K562 (cell line): ENCODE measurements around the gene FYB1. TPM values are rescaled to one million over a fixed set of nuclear protein-coding genes. Genes with fewer than 3 reads are reported as not detected.

ENCODE experiments used
- CBFA2T2 ChIP-seq: fragments of 450-650 bp; conservative IDR thresholded peaks from 2 replicates; pipeline ENCODE4 v1.6.1; 2017; ENCODE audit warnings: mild to moderate bottlenecking
- E2F4 ChIP-seq: sonication (generic); formaldehyde crosslinking; IDR thresholded peaks from 2 replicates; pipeline ENCODE4 v1.8.0; 2022; ENCODE audit warnings: mild to moderate bottlenecking, low read depth, missing genetic modification reagents
- ETV5 ChIP-seq: sonication (generic); formaldehyde crosslinking; IDR thresholded peaks from 2 replicates; pipeline ENCODE4 v1.4.0; 2020; ENCODE audit warnings: low read depth, mild to moderate bottlenecking, missing genetic modification reagents
- HSF4 ChIP-seq: fragments of 250-450 bp; sonication (Bioruptor Pico); IDR thresholded peaks from 2 replicates; pipeline ENCODE4 v2.1.2; 2022; ENCODE audit warnings: mild to moderate bottlenecking, moderate library complexity, borderline replicate concordance
- JUN ChIP-seq, 2 experiments: sonication (generic) in 1 of 2; formaldehyde crosslinking in 1 of 2; IDR thresholded peaks; 2 replicates each; pipeline versions ENCODE4 v1.6.1 to v1.8.0; 2012 to 2022; ENCODE audit warnings: borderline replicate concordance in 2 of 2, mild to moderate bottlenecking in 2 of 2, improper control_type of control experiment in 1 of 2, low read depth in 1 of 2, low read length in 1 of 2, missing genetic modification reagents in 1 of 2
- JUND ChIP-seq, 2 experiments: IDR thresholded peaks; 2 replicates in 1 of 2; 3 replicates in 1 of 2; pipeline ENCODE4 v1.6.1; 2011; ENCODE audit warnings: borderline replicate concordance in 2 of 2, low read depth in 2 of 2, low read length in 2 of 2, improper control_type of control experiment in 1 of 2, missing biosample characterization in 1 of 2, missing genetic modification characterization in 1 of 2, missing genetic modification reagents in 1 of 2
- MAFG ChIP-seq: fragments of 450-650 bp; conservative IDR thresholded peaks from 2 replicates; pipeline ENCODE4 v1.6.1; 2016; ENCODE audit warnings: missing genetic modification characterization, missing compliant biosample characterization
- MCM7 ChIP-seq, 2 experiments: fragments of 450-650 bp; IDR thresholded peaks; 2 replicates each; pipeline ENCODE4 v1.6.1; 2016 to 2018
- NCOA6 ChIP-seq: fragments of 450-650 bp; IDR thresholded peaks from 2 replicates; pipeline ENCODE4 v1.6.1; 2017; ENCODE audit warnings: mild to moderate bottlenecking
- NR1H2 ChIP-seq: sonication (generic); formaldehyde crosslinking; IDR thresholded peaks from 2 replicates; pipeline ENCODE4 v1.4.0; 2020; ENCODE audit warnings: mild to moderate bottlenecking, missing genetic modification reagents
- PRDM10 ChIP-seq: fragments of 450-650 bp; IDR thresholded peaks from 2 replicates; pipeline ENCODE4 v1.6.1; 2018; ENCODE audit not compliant: partially characterized antibody
- RAD21 ChIP-seq, 2 experiments: fragments of 250-450 bp in 1 of 2; fragments of 450-650 bp in 1 of 2; sonication (Bioruptor Pico) in 1 of 2; formaldehyde crosslinking in 1 of 2; IDR thresholded peaks in 1 of 2; conservative IDR thresholded peaks in 1 of 2; 2 replicates each; pipeline versions ENCODE4 v1.4.0 to v1.8.0; 2020 to 2022; ENCODE audit warnings: mild to moderate bottlenecking in 2 of 2, moderate library complexity in 1 of 2
- SMAD1 ChIP-seq: fragments of 150-350 bp; IDR thresholded peaks from 2 replicates; pipeline ENCODE4 v1.6.1; 2014; ENCODE audit warnings: low read length, low read depth; ENCODE audit not compliant: partially characterized antibody
- SMAD3 ChIP-seq: fragments of 450-650 bp; formaldehyde crosslinking; conservative IDR thresholded peaks from 2 replicates; pipeline ENCODE4 v1.4.0; 2020; ENCODE audit warnings: mild to moderate bottlenecking
- SMARCA4 ChIP-seq: fragments of 450-650 bp; IDR thresholded peaks from 2 replicates; pipeline ENCODE4 v1.6.1; 2016
- TARDBP ChIP-seq: fragments of 450-650 bp; IDR thresholded peaks from 2 replicates; pipeline ENCODE4 v1.6.1; 2016
- TCF3 ChIP-seq: sonication (generic); formaldehyde crosslinking; IDR thresholded peaks from 2 replicates; pipeline ENCODE4 v1.4.0; 2020; ENCODE audit warnings: mild to moderate bottlenecking, missing genetic modification reagents
- TCF7 ChIP-seq: sonication (generic); IDR thresholded peaks from 2 replicates; pipeline ENCODE4 v1.6.1; 2016; ENCODE audit warnings: antibody characterized with exemption, borderline replicate concordance
- U2AF1 ChIP-seq: fragments of 200-400 bp; formaldehyde crosslinking; optimal IDR thresholded peaks from 2 replicates; pipeline ENCODE3; 2017; ENCODE audit warnings: mild to moderate bottlenecking, low read depth, low read length, moderate library complexity
- XRCC5 ChIP-seq: fragments of 200-400 bp; formaldehyde crosslinking; IDR thresholded peaks from 2 replicates; pipeline ENCODE4 v1.6.1; 2017; ENCODE audit warnings: low read depth, mild to moderate bottlenecking, low read length
- ZKSCAN8 ChIP-seq: fragments of 200-800 bp; sonication (Bioruptor generic); IDR thresholded peaks from 2 replicates; pipeline ENCODE4 v1.6.1; 2016; ENCODE audit warnings: missing genetic modification characterization, missing compliant biosample characterization
- ZNF347 ChIP-seq: fragments of 450-650 bp; formaldehyde crosslinking; IDR thresholded peaks from 2 replicates; pipeline ENCODE4 v1.4.0; 2020; ENCODE audit warnings: low read depth, mild to moderate bottlenecking, moderate library complexity
- polyA plus RNA-seq, 8 experiments: library from polyadenylated mRNA; depleted of rRNA in 4 of 8; stranded (reverse) in 5 of 8; unstranded in 3 of 8; fragments of >200 nt; fragmentation: Nextera tagmentation in 2 of 8; fragmentation: Illumina TruSeq in 1 of 8; extraction: Ambion mirVana in 2 of 8; extraction: Trizol in 1 of 8; gene quantifications; 2 replicates each; pipeline versions ENCODE4 v1.2.1 to v1.2.3, GENCODE V29; 2011 to 2014; ENCODE audit warnings: inconsistent platforms in 1 of 8, missing spikeins in 1 of 8
- total RNA-seq, 7 experiments: library from RNA; depleted of rRNA in 6 of 7; stranded (reverse); fragments of >200 nt in 6 of 7; fragmentation: Illumina TruSeq in 2 of 7; extraction: Trizol in 2 of 7; gene quantifications; 2 replicates each; pipeline versions ENCODE4 v1.2.1 to v1.2.3, GENCODE V29; 2011 to 2021; ENCODE audit warnings: low replicate concordance in 1 of 7
- TF ChIP-seq, protein P1 (sequence below): fragments of 450-650 bp; formaldehyde crosslinking; IDR thresholded peaks from 2 replicates; pipeline ENCODE4 v1.4.0; 2020; ENCODE audit warnings: mild to moderate bottlenecking, moderate library complexity

FYB1 gene
- total and polyA plus RNA-seq, 9 of the 15 experiments (the other 6 are each of a cell fraction or from before 2014, with no cell fraction given) = 4.7 to 31.5 (median 9.7) TPM

- TF ChIP-seq JUN (IDR thresholded peaks at IDR 0.05; ENCODE audit: borderline replicate concordance, low read depth, low read length) (peak; percentile 46; the same call in 1 of the 2 replicates), JUN (CRISPR knock-in tag; IDR thresholded peaks at IDR 0.05; ENCODE audit: borderline replicate concordance) (no peak), HSF4 (CRISPR knock-in tag) (no peak), U2AF1 (no peak), SMAD3 (no peak), RAD21 (CRISPR knock-in tag; conservative IDR thresholded peaks at IDR 0.05 in 1 of 2, IDR thresholded peaks at IDR 0.05 in 1 of 2) (no peak), ZNF347 (CRISPR knock-in tag) (no peak), TCF7 (no peak; the same call in 1 of the 2 replicates), PRDM10 (peak; percentile 77), ZKSCAN8 (CRISPR knock-in tag) (no peak), ETV5 (no peak), SMAD1 (no peak), E2F4 (no peak), NCOA6 (no peak), MAFG (tag) (0 out of 2 replicates have a peak, but pooled peaks have one; percentile 9), SMARCA4 (peak; percentile 94), TCF3 (CRISPR knock-in tag) (peak; percentile 82), CBFA2T2 (peak; percentile 92), NR1H2 (CRISPR knock-in tag) (no peak), TARDBP (no peak), MCM7 (IDR thresholded peaks at IDR 0.05) (no peak), XRCC5 (no peak), JUND (IDR thresholded peaks at IDR 0.05; ENCODE audit: borderline replicate concordance, low read depth, low read length) (peak; percentile 82), JUND (tag; IDR thresholded peaks at IDR 0.05; ENCODE audit: borderline replicate concordance, low read depth, low read length) (peak; percentile 53; the same call in 1 of the 3 replicates)
- TF ChIP-seq, protein P1, sequence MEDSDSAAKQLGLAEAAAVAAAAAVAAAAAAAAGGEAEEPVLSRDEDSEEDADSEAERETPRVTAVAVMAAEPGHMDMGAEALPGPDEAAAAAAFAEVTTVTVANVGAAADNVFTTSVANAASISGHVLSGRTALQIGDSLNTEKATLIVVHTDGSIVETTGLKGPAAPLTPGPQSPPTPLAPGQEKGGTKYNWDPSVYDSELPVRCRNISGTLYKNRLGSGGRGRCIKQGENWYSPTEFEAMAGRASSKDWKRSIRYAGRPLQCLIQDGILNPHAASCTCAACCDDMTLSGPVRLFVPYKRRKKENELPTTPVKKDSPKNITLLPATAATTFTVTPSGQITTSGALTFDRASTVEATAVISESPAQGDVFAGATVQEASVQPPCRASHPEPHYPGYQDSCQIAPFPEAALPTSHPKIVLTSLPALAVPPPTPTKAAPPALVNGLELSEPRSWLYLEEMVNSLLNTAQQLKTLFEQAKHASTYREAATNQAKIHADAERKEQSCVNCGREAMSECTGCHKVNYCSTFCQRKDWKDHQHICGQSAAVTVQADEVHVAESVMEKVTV (CRISPR knock-in tag) = no peak
These were observed 102.0 kb downstream of the FYB1 start (continued) for GRCh38 chr5:39117401-39117800.
